Endodermal cell (in vitro differentiated cells): ENCODE measurements around the gene CTIF. TPM values are rescaled to one million over a fixed set of nuclear protein-coding genes. Genes with fewer than 3 reads are reported as not detected.

Experiments used
- DNase-seq: peaks from one replicate; pipeline ENCODE4 v3.0.0-alpha.2; 2017
- H3K27ac ChIP-seq: 2 replicates; pipeline ENCODE4 v1.5.1; 2013; ENCODE audit warnings: mild to moderate bottlenecking, low read depth, low read length, moderate library complexity
- H3K27me3 ChIP-seq: 2 replicates; pipeline ENCODE4 v1.6.1; 2013; ENCODE audit warnings: mild to moderate bottlenecking, low read length, moderate library complexity; ENCODE audit not compliant: insufficient read depth, control insufficient read depth, poor library complexity, severe bottlenecking
- H3K36me3 ChIP-seq: 2 replicates; pipeline ENCODE4 v1.7.0; 2013; ENCODE audit warnings: mild to moderate bottlenecking, low read length, moderate library complexity; ENCODE audit not compliant: control insufficient read depth, insufficient read depth
- H3K4me1 ChIP-seq: one replicate; pipeline ENCODE4 v1.7.0; 2013; ENCODE audit warnings: low read length; ENCODE audit not compliant: control insufficient read depth, insufficient read depth
- H3K4me3 ChIP-seq: 2 replicates; pipeline ENCODE4 v1.5.1; 2013; ENCODE audit warnings: mild to moderate bottlenecking, low read length, moderate library complexity
- H3K9ac ChIP-seq: 2 replicates; pipeline ENCODE4 v1.6.1; 2013; ENCODE audit warnings: mild to moderate bottlenecking, low read length, moderate library complexity; ENCODE audit not compliant: poor library complexity, severe bottlenecking; ENCODE audit errors: extremely low read depth
- H3K9me3 ChIP-seq: 2 replicates; pipeline ENCODE4 v1.6.1; 2013; ENCODE audit warnings: mild to moderate bottlenecking, low read length, moderate library complexity; ENCODE audit not compliant: control insufficient read depth
- H3K27ac Mint-ChIP-seq: 2 replicates; pipeline ENCODE4 v1.8.0; 2020; ENCODE audit warnings: mixed read lengths
- H3K27me3 Mint-ChIP-seq: 2 replicates; pipeline ENCODE4 v1.8.0; 2021; ENCODE audit warnings: mild to moderate bottlenecking, mixed read lengths; ENCODE audit not compliant: insufficient read depth
- H3K36me3 Mint-ChIP-seq: 2 replicates; pipeline ENCODE4 v1.8.0; 2020; ENCODE audit warnings: low read depth, mixed read lengths
- H3K4me1 Mint-ChIP-seq: 2 replicates; pipeline ENCODE4 v1.8.0; 2020; ENCODE audit warnings: mixed read lengths
- H3K4me3 Mint-ChIP-seq: 2 replicates; pipeline ENCODE4 v1.8.0; 2020; ENCODE audit warnings: mild to moderate bottlenecking, moderate library complexity, mixed read lengths
- H3K9me3 Mint-ChIP-seq: 2 replicates; pipeline ENCODE4 v1.8.0; 2020; ENCODE audit warnings: mild to moderate bottlenecking, mixed read lengths
- WGBS, 2 experiments: methylation state at CpG; one replicate each; pipeline versions ENCODE4 v1.1.5 to v1.1.7; 2013; ENCODE audit warnings: missing lambda C conversion rate in 2 of 2, mixed read lengths in 1 of 2; ENCODE audit not compliant: insufficient coverage in 1 of 2, insufficient read length in 1 of 2; 5-methylcytosine and 5-hydroxymethylcytosine counted together
- total RNA-seq, 2 donors: library from RNA; stranded (reverse); fragmentation: NEBNext Ultra II Directional in 1 of 2; extraction: Animal tissue kit (Norgen Biotek cat#: 25700) in 1 of 2; gene quantifications; 2 replicates in 1 of 2; 3 replicates in 1 of 2; pipeline ENCODE4 v1.2.1, GENCODE V29; 2021
- TF ChIP-seq, protein P1 (sequence below): fragments of 200-600 bp; sonication (generic); conservative IDR thresholded peaks from 2 replicates; pipeline ENCODE4 v1.5.0; 2021; ENCODE audit warnings: antibody characterized with exemption, mild to moderate bottlenecking

The CTIF gene
- total RNA-seq, 2 donors from 2014 or later: 33.8 to 41.6 TPM

DNA sequence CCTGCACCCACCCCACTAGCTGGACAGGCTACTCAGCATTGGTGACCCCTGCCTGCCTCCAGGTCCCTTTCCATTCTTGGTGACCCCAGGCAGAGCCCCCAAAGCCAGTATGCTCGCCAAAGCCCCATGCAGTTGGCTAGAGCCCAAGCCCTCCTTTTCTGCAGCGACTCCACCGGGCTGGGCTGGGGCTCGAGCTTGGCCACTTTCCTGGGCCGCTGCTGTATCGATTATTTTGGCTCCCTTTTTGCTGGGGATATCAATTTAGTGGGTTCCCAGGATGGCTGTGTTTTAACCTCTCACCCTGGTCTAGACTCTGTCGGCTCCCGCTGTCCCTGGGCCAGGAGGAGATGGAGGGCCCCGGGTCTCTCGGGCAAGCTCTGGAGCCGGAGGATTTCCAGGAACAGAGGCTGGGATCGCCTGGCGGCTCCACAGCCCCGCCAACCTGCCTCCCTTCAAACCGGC lies 335.9 kb downstream of the CTIF start:
- Mint-ChIP-seq H3K27me3 (no peaks in the 10 kb centered on the region), H3K4me1 (peaks cover 27% of the 10 kb centered on the region), H3K9me3 (no peaks in the 10 kb centered on the region), H3K4me3 (no peak overlapping the region), H3K36me3 (no peaks in the 10 kb centered on the region), H3K27ac (no peak overlapping the region)
- TF ChIP-seq, protein P1, sequence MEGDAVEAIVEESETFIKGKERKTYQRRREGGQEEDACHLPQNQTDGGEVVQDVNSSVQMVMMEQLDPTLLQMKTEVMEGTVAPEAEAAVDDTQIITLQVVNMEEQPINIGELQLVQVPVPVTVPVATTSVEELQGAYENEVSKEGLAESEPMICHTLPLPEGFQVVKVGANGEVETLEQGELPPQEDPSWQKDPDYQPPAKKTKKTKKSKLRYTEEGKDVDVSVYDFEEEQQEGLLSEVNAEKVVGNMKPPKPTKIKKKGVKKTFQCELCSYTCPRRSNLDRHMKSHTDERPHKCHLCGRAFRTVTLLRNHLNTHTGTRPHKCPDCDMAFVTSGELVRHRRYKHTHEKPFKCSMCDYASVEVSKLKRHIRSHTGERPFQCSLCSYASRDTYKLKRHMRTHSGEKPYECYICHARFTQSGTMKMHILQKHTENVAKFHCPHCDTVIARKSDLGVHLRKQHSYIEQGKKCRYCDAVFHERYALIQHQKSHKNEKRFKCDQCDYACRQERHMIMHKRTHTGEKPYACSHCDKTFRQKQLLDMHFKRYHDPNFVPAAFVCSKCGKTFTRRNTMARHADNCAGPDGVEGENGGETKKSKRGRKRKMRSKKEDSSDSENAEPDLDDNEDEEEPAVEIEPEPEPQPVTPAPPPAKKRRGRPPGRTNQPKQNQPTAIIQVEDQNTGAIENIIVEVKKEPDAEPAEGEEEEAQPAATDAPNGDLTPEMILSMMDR: no peak
- H3K4me3 ChIP-seq: no peak overlapping the region
- no peak overlapping the region for H3K27ac ChIP-seq
- no peaks in the 10 kb centered on the region for H3K27me3 ChIP-seq
- H3K9ac ChIP-seq: no peak overlapping the region
- DNase-seq: no peak
- H3K9me3 ChIP-seq: no peaks in the 10 kb centered on the region
- no peaks in the 10 kb centered on the region for H3K36me3 ChIP-seq
- peaks cover 15% of the 10 kb centered on the region for H3K4me1 ChIP-seq
- 95 to 96% methylated on average over 9 to 15 of the region's 15 CpGs for WGBS, 2 experiments

GRCh38 chr18:48875314-48875941 lies 336.6 kb downstream of the CTIF start:
- peaks cover 15% of the 10 kb centered on the region for H3K4me1 ChIP-seq
- H3K4me1 Mint-ChIP-seq: peaks cover 27% of the 10 kb centered on the region
- no peak overlapping the region for H3K9ac ChIP-seq
- no peaks in the 10 kb centered on the region for H3K36me3 ChIP-seq
- H3K9me3 Mint-ChIP-seq: no peaks in the 10 kb centered on the region
- no peak overlapping the region for H3K4me3 Mint-ChIP-seq
- no peaks in the 10 kb centered on the region for H3K9me3 ChIP-seq
- H3K27ac Mint-ChIP-seq: no peak overlapping the region
- WGBS, 2 experiments: 94% methylated on average over 17 to 18 of the region's 18 CpGs
- no peaks in the 10 kb centered on the region for H3K36me3 Mint-ChIP-seq
- H3K27me3 Mint-ChIP-seq: no peaks in the 10 kb centered on the region
- TF ChIP-seq, protein P1: no peak
- no peak overlapping the region for H3K4me3 ChIP-seq
- DNase-seq: no peak
- no peak overlapping the region for H3K27ac ChIP-seq
- no peaks in the 10 kb centered on the region for H3K27me3 ChIP-seq

GRCh38 chr18:48875942-48876511 lies 337.2 kb downstream of the CTIF start:
- no peaks in the 10 kb centered on the region for H3K36me3 ChIP-seq
- WGBS, 2 experiments: 86% methylated on average over 11 to 15 of the region's 15 CpGs
- Mint-ChIP-seq H3K27me3 (no peaks in the 10 kb centered on the region), H3K4me3 (no peak overlapping the region), H3K27ac (peak overlapping the region; percentile 26), H3K9me3 (peaks cover under 1% of the 10 kb centered on the region), H3K36me3 (no peaks in the 10 kb centered on the region), H3K4me1 (peaks cover 27% of the 10 kb centered on the region)
- TF ChIP-seq, protein P1: peak; percentile 61
- no peak overlapping the region for H3K9ac ChIP-seq
- H3K27ac ChIP-seq: no peak overlapping the region
- no peaks in the 10 kb centered on the region for H3K27me3 ChIP-seq
- H3K4me1 ChIP-seq: peaks cover 15% of the 10 kb centered on the region
- no peak overlapping the region for H3K4me3 ChIP-seq
- DNase-seq: peak; percentile 87
- H3K9me3 ChIP-seq: no peaks in the 10 kb centered on the region
